BLaER1 treated with 17β-estradiol and CSF1 and Interleukin-3, amounts not matched to agents 10 nM and 100 nM (cell line): ENCODE data around the gene FCHSD2.

Source experiments
- H3K27ac ChIP-seq, 11 experiments: shearing (Covaris generic); formaldehyde crosslinking; 2 replicates each; pipeline ENCODE4 v1.8.1; 2022
- H3K27me3 ChIP-seq, 11 experiments: shearing (Covaris generic); formaldehyde crosslinking; 2 replicates each; pipeline ENCODE4 v1.8.1; 2022
- H3K36me3 ChIP-seq, 11 experiments: shearing (Covaris generic); formaldehyde crosslinking; 2 replicates each; pipeline ENCODE4 v1.8.1; 2022
- H3K4me1 ChIP-seq, 10 experiments: shearing (Covaris generic); formaldehyde crosslinking; 2 replicates each; pipeline ENCODE4 v1.8.1; 2022
- H3K4me2 ChIP-seq, 11 experiments: shearing (Covaris generic); formaldehyde crosslinking; 2 replicates each; pipeline ENCODE4 v1.8.1; 2022
- H3K4me3 ChIP-seq, 10 experiments: shearing (Covaris generic); formaldehyde crosslinking; 2 replicates each; pipeline ENCODE4 v1.8.1; 2022
- H3K9ac ChIP-seq, 11 experiments: shearing (Covaris generic); formaldehyde crosslinking; 2 replicates each; pipeline ENCODE4 v1.8.1; 2022
- H3K9me3 ChIP-seq, 11 experiments: shearing (Covaris generic); formaldehyde crosslinking; replicated peaks in 1 of 11; 2 replicates each; pipeline ENCODE4 v1.8.1; 2022
- H4K20me1 ChIP-seq, 11 experiments: shearing (Covaris generic); formaldehyde crosslinking; 2 replicates each; pipeline ENCODE4 v1.8.1; 2022
- Cebpa-rat ChIP-seq, 11 experiments: shearing (Covaris generic); IDR thresholded peaks; 2 replicates each; pipeline ENCODE4 v1.8.1; 2022

FCHSD2 gene

GRCh38 chr11:73185680-73186293, 43.7 kb upstream of the FCHSD2 start:
- TF ChIP-seq Cebpa-rat (IDR thresholded peaks at IDR 0.05), result no peak
- H3K4me2 ChIP-seq, result peak overlapping the region; percentile 53 to 93 (median 64)
- peak overlapping the region in 8 of 11 experiments; percentile 4 to 76 (median 33); a peak in 10 of 22 replicates for H3K9ac ChIP-seq

GRCh38 chr11:73184953-73185671, 43.0 kb upstream of the FCHSD2 start:
- H3K4me1 ChIP-seq, result peaks cover 45 to 62% (median 55%) of the 10 kb centered on the region in 10 experiments
- H3K27ac ChIP-seq, result peak overlapping the region in 9 of 11 experiments; percentile 31 to 79 (median 65); a peak in 17 of 22 replicates
- no peaks in the 10 kb centered on the region for H3K27me3 ChIP-seq
- H4K20me1 ChIP-seq, result no peaks in the 10 kb centered on the region
- no peak for TF ChIP-seq Cebpa-rat (IDR thresholded peaks at IDR 0.05)
- H3K4me3 ChIP-seq, result peak overlapping the region in 6 of 10 experiments; percentile 21 to 59 (median 30); a peak in 11 of 20 replicates
- peak overlapping the region in 9 of 11 experiments; percentile 35 to 76 (median 57); a peak in 15 of 22 replicates for H3K9ac ChIP-seq
- H3K9me3 ChIP-seq, result no peaks in the 10 kb centered on the region
- H3K4me2 ChIP-seq, result peak overlapping the region; percentile 53 to 93 (median 64)
- H3K36me3 ChIP-seq, result no peaks in the 10 kb centered on the region

More at GRCh38 chr11:73185680-73186293, 43.7 kb upstream of the FCHSD2 start:
- H3K27ac ChIP-seq, result peak overlapping the region in 7 of 11 experiments; percentile 17 to 79 (median 74); a peak in 11 of 22 replicates
- H3K36me3 ChIP-seq, result no peaks in the 10 kb centered on the region
- H3K4me3 ChIP-seq, result peak overlapping the region in 2 of 10 experiments; percentile 21 to 59; a peak in 3 of 20 replicates
- H3K9me3 ChIP-seq, result no peaks in the 10 kb centered on the region
- H3K4me1 ChIP-seq, result peaks cover 48 to 69% (median 61%) of the 10 kb centered on the region in 10 experiments
- H3K27me3 ChIP-seq, result no peaks in the 10 kb centered on the region
- H4K20me1 ChIP-seq, result no peaks in the 10 kb centered on the region

GRCh38 chr11:73182824-73183321, 40.8 kb upstream of the FCHSD2 start:
- Histone ChIP-seq H3K9ac (no peak overlapping the region), H3K36me3 (no peaks in the 10 kb centered on the region), H4K20me1 (no peaks in the 10 kb centered on the region), H3K27ac (no peak overlapping the region), H3K27me3 (no peaks in the 10 kb centered on the region), H3K4me1 (peaks cover 24 to 41% (median 34%) of the 10 kb centered on the region in 10 experiments), H3K4me3 (no peak overlapping the region), H3K4me2 (no peak overlapping the region), H3K9me3 (no peaks in the 10 kb centered on the region)
- no peak for TF ChIP-seq Cebpa-rat (IDR thresholded peaks at IDR 0.05)

DNA sequence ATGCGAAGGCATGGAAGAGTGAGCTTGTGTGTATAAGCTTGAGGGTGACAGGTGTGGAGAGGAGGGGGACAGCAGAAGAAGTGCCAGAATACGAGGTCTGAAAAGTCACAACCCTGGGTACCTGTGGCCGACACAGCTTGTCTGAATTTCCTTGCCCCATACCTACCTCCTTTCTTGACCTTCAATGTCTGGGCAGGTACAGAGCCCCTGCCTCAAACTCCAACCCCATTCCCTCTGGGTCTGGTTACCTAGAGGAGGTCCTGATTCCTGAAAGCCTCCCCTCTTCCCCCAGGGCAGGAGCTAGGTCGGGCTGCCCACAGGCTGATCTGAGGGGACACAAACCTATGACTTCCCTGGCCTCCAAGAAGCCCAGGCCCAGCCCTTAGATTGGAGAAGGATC, 36.6 kb upstream of the FCHSD2 start:
- Histone ChIP-seq H3K36me3 (no peaks in the 10 kb centered on the region), H3K9ac (no peak overlapping the region), H3K27ac (no peak overlapping the region), H3K4me3 (no peak overlapping the region), H3K9me3 (no peaks in the 10 kb centered on the region), H4K20me1 (no peaks in the 10 kb centered on the region), H3K4me1 (peaks cover 26 to 33% (median 31%) of the 10 kb centered on the region in 10 experiments), H3K4me2 (no peak overlapping the region), H3K27me3 (no peaks in the 10 kb centered on the region)
- TF ChIP-seq Cebpa-rat (IDR thresholded peaks at IDR 0.05), result no peak

GRCh38 chr11:73177778-73178539, 35.8 kb upstream of the FCHSD2 start:
- TF ChIP-seq Cebpa-rat (IDR thresholded peaks at IDR 0.05), result no peak
- Histone ChIP-seq H3K4me2 (peak overlapping the region in 9 of 11 experiments; percentile 21 to 81 (median 41); a peak in 14 of 22 replicates), H3K4me3 (no peak overlapping the region), H3K27me3 (no peaks in the 10 kb centered on the region), H3K36me3 (no peaks in the 10 kb centered on the region), H3K9ac (peak overlapping the region in 5 of 11 experiments; percentile 10 to 52 (median 25); a peak in 4 of 22 replicates), H3K4me1 (peaks cover 30 to 37% (median 34%) of the 10 kb centered on the region in 10 experiments), H3K27ac (peak overlapping the region in 7 of 11 experiments; percentile 4 to 34 (median 27); a peak in 9 of 22 replicates), H3K9me3 (no peaks in the 10 kb centered on the region), H4K20me1 (no peaks in the 10 kb centered on the region)

GRCh38 chr11:73177380-73177777, 35.3 kb upstream of the FCHSD2 start:
- Histone ChIP-seq H4K20me1 (no peaks in the 10 kb centered on the region), H3K36me3 (no peaks in the 10 kb centered on the region), H3K27me3 (no peaks in the 10 kb centered on the region), H3K9ac (peak overlapping the region in 6 of 11 experiments; percentile 10 to 52 (median 22); a peak in 3 of 22 replicates), H3K9me3 (no peaks in the 10 kb centered on the region), H3K4me2 (peak overlapping the region in 10 of 11 experiments; percentile 7 to 81 (median 39); a peak in 15 of 22 replicates), H3K4me1 (peaks cover 30 to 37% (median 34%) of the 10 kb centered on the region in 10 experiments), H3K27ac (peak overlapping the region in 7 of 11 experiments; percentile 4 to 34 (median 27); a peak in 8 of 22 replicates), H3K4me3 (no peak overlapping the region)
- TF ChIP-seq Cebpa-rat (IDR thresholded peaks at IDR 0.05), result no peak

GRCh38 chr11:73176874-73177155, 34.7 kb upstream of the FCHSD2 start:
- Histone ChIP-seq H3K4me2 (peak overlapping the region; percentile 0 to 81 (median 40); a peak in 19 of 22 replicates), H3K4me3 (no peak overlapping the region), H4K20me1 (no peaks in the 10 kb centered on the region), H3K9ac (no peak overlapping the region; a peak in 1 of 22 replicates), H3K9me3 (no peaks in the 10 kb centered on the region), H3K4me1 (peaks cover 32 to 39% (median 36%) of the 10 kb centered on the region in 10 experiments), H3K27me3 (no peaks in the 10 kb centered on the region), H3K27ac (peak overlapping the region in 1 of 11 experiments; percentile 28; a peak in 1 of 22 replicates), H3K36me3 (no peaks in the 10 kb centered on the region)
- TF ChIP-seq Cebpa-rat (IDR thresholded peaks at IDR 0.05), result no peak

DNA sequence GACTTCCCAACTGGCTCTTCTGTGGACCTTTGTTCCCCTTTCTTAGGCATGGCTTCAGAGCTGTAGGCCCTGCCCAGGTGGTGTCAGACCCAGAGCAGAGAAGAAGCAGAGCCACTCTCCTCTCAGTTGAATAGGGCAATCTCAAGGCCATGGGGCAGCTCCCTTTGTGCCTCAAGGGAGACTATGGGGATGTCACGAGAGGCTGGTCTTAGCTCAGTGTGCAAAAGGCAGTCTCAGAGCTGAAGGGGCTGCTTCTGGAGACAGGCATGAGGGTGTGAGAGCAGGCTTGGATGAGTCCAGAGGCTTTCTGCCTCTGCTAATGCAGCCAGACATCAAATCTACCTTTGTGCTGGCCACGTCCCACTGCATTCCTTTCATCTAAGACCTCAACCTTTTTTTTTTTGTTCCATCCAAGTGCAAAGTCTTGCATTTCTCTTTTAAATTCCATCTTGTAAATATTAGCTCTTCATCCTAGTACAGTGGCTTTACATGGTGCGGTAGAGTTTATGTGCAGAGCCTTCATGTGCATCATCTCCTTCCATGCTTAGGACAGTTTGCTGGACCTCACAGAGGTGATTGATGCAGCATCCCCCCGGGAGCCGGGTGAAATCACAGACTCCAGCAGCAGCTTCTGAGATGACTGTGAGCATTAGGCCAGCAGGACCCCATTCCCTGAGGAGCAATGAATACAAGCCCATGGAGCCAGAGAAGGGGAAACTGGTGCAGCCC, 34.2 kb upstream of the FCHSD2 start:
- no peaks in the 10 kb centered on the region for H4K20me1 ChIP-seq
- H3K27ac ChIP-seq, result no peak overlapping the region; a peak in 1 of 22 replicates
- no peak overlapping the region for H3K4me3 ChIP-seq
- TF ChIP-seq Cebpa-rat (IDR thresholded peaks at IDR 0.05), result no peak
- H3K4me1 ChIP-seq, result peaks cover 37 to 44% (median 41%) of the 10 kb centered on the region in 10 experiments
- no peaks in the 10 kb centered on the region for H3K9me3 ChIP-seq
- H3K9ac ChIP-seq, result no peak overlapping the region
- no peaks in the 10 kb centered on the region for H3K27me3 ChIP-seq
- no peaks in the 10 kb centered on the region for H3K36me3 ChIP-seq
- H3K4me2 ChIP-seq, result peak overlapping the region; percentile 0 to 81 (median 40); a peak in 19 of 22 replicates
